Transverse colon (tissue), 4 donors: ENCODE data around the gene NUCB2. TPM values are rescaled to one million over a fixed set of nuclear protein-coding genes. Genes with fewer than 3 reads are reported as not detected.

Source experiments
- DNase-seq: peaks from one replicate; pipeline ENCODE4 v3.0.0-alpha.2; 2019
- H3K27ac ChIP-seq, 4 donors: fragments of 200-600 bp; sonication (generic); 2 replicates each; pipeline ENCODE4 v1.5.1; 2016 to 2018; ENCODE audit warnings: inconsistent platforms in 4 of 4
- H3K27me3 ChIP-seq: fragments of 200-600 bp; sonication (generic); 2 replicates; pipeline ENCODE4 v1.5.1; 2017; ENCODE audit warnings: inconsistent platforms
- H3K36me3 ChIP-seq, 4 donors: fragments of 200-600 bp; sonication (generic); 2 replicates each; pipeline ENCODE4 v1.5.1; 2017 to 2019; ENCODE audit warnings: inconsistent platforms in 4 of 4
- H3K4me1 ChIP-seq, 4 donors: fragments of 200-600 bp; sonication (generic); 2 replicates each; pipeline ENCODE4 v1.5.1; 2017 to 2020; ENCODE audit warnings: inconsistent platforms in 4 of 4
- H3K4me3 ChIP-seq, 4 donors: fragments of 200-600 bp; sonication (generic); 1 replicate in 1 of 4; 2 replicates in 3 of 4; pipeline versions ENCODE4 v1.5.1 to v1.6.1; 2017 to 2019; ENCODE audit warnings: inconsistent platforms in 4 of 4
- H3K9me3 ChIP-seq, 2 donors: fragments of 200-600 bp; sonication (generic); 2 replicates each; pipeline ENCODE4 v1.5.1; 2017 to 2019; ENCODE audit warnings: inconsistent platforms in 2 of 2
- CTCF ChIP-seq, 5 experiments: fragments of 200-600 bp in 3 of 5; fragments of 450-650 bp in 2 of 5; sonication (generic) in 3 of 5; IDR thresholded peaks; 1 replicate in 2 of 5; 2 replicates in 3 of 5; pipeline ENCODE4 v1.5.1; 2016 to 2017; ENCODE audit warnings: antibody characterized with exemption in 5 of 5, inconsistent platforms in 3 of 5, mild to moderate bottlenecking in 2 of 5, moderate library complexity in 1 of 5
- EP300 ChIP-seq: sonication (generic); formaldehyde crosslinking; IDR thresholded peaks from one replicate; pipeline ENCODE4 v1.6.1; 2017; ENCODE audit warnings: antibody characterized with exemption, low read depth
- POLR2A ChIP-seq: fragments of 450-650 bp; IDR thresholded peaks from one replicate; pipeline ENCODE4 v1.6.1; 2016; ENCODE audit warnings: antibody characterized with exemption, mild to moderate bottlenecking, moderate library complexity
- POLR2AphosphoS5 ChIP-seq, 3 donors: sonication (generic); formaldehyde crosslinking; IDR thresholded peaks; one replicate each; pipeline ENCODE4 v1.6.1; 2016; ENCODE audit warnings: antibody characterized with exemption in 3 of 3
- WGBS, 2 donors: methylation state at CpG; one replicate each; pipeline ENCODE4 v1.1.5; 2018; ENCODE audit warnings: low coverage in 1 of 2; 5-methylcytosine and 5-hydroxymethylcytosine counted together
- in situ Hi-C, 4 donors: fragments of 200-750 bp; cut with MboI; loops; one replicate each; pipeline versions ENCODE4 v1.15.0 to v1.15.1; 2017; ENCODE audit warnings: low sequenced_read_pairs in 3 of 4, low pct_ligation_motif_present in 1 of 4, low pct_unique_long_range_greater_than_20kb in 1 of 4
- intact Hi-C: fragments of 100-400 bp; cut with DNase I; formaldehyde crosslinking; loops from one replicate; pipeline ENCODE4 v1.15.1; 2023; ENCODE audit warnings: low total_unique reads
- total RNA-seq, 4 donors: library from RNA; depleted of rRNA; stranded (reverse); fragments of >200 nt; gene quantifications; one replicate each; pipeline ENCODE4 v1.1.0, GENCODE V29; 2016

NUCB2 gene
- total RNA-seq, 4 donors from 2014 or later = 5.0 to 28.9 (median 13.4) TPM

DNA sequence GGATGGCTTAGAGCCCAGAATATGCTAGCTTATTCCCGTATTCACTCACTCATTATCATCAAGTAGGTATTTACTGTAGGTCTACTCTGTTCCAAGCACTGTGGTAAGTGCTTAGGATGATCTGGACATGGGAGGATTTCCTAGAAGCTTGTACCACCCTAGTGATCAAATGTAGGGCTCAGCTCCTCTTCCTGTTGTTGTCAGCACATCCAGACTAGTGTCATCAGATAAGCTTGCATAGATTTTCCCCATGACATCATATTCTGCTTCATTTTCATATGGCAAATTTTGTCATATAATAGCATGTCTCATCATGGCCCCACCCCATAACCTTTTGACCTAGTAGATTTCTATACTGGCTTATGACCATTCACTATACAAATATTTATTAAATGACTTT is 19.3 kb upstream of the NUCB2 start:
- 63 to 86% methylated on average over 1 of the region's 1 CpG for WGBS, 2 donors
- in situ Hi-C loops = no loop called here
- H3K27ac ChIP-seq = no peak overlapping the region
- H3K36me3 ChIP-seq = no peaks in the 10 kb centered on the region
- intact Hi-C loops = no loop called here
- H3K9me3 ChIP-seq = no peaks in the 10 kb centered on the region
- DNase-seq = no peak
- H3K4me3 ChIP-seq = no peak overlapping the region
- peaks cover 0 to 3% (median 0%) of the 10 kb centered on the region in 4 donors for H3K4me1 ChIP-seq
- no peak for TF ChIP-seq CTCF (IDR thresholded peaks at IDR 0.05)
- no peak for TF ChIP-seq POLR2AphosphoS5 (IDR thresholded peaks at IDR 0.05)
- no peak for TF ChIP-seq EP300
- no peak for TF ChIP-seq POLR2A
- H3K27me3 ChIP-seq = no peaks in the 10 kb centered on the region

DNA sequence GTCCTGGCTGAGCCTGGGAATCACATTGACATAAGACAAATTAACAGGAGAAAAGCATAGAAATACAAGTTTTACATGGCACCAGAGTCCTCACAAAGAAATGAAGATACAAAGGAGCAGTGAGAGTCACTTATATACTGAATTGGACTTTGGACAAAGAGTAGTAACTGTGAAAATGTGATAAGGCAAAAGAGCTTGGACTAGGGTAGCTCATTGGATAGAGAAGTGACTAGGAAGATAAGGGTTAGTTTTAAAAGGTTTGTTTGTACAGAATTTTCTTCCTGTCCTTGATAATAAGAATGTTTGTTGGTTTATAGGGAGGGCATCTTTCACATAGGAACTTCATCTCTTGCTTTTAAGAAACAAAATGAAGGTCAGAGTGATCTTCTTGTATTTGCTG is 17.9 kb upstream of the NUCB2 start:
- Histone ChIP-seq H3K9me3 (no peaks in the 10 kb centered on the region), H3K36me3 (no peaks in the 10 kb centered on the region), H3K4me3 (no peak overlapping the region), H3K4me1 (peaks cover 0 to 3% (median 0%) of the 10 kb centered on the region in 4 donors), H3K27ac (no peak overlapping the region), H3K27me3 (no peaks in the 10 kb centered on the region)
- TF ChIP-seq POLR2A = no peak
- TF ChIP-seq EP300 = no peak
- TF ChIP-seq CTCF (IDR thresholded peaks at IDR 0.05) = no peak
- TF ChIP-seq POLR2AphosphoS5 (IDR thresholded peaks at IDR 0.05) = no peak
- no peak for DNase-seq
- intact Hi-C loops (no loop called here), in situ Hi-C loops (no loop called here)

DNA sequence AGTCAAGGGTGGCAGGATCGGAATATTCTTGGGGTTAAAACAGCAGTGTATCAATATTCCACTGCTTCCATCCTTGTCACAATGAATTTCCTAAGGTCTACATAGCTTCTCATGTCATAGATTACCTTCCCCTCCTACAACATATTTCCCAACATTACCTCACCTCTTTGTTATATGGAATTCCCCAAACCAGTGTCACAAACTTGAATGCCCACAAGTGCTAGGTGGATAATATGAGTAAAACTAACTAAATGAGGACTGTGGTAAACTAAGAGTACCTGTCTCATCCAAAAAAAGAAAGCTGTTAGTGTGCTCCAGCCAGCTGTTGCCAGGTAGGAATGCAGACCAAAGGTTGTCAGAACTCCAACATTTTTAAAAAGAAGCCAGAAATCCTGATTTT is 17.0 kb upstream of the NUCB2 start:
- 96 to 100% methylated on average over 1 of the region's 1 CpG for WGBS, 2 donors
- TF ChIP-seq POLR2AphosphoS5 (IDR thresholded peaks at IDR 0.05) (no peak), EP300 (no peak), CTCF (IDR thresholded peaks at IDR 0.05) (no peak), POLR2A (no peak)
- Histone ChIP-seq H3K27ac (no peak overlapping the region), H3K36me3 (no peaks in the 10 kb centered on the region), H3K4me3 (no peak overlapping the region), H3K27me3 (no peaks in the 10 kb centered on the region), H3K4me1 (peaks cover 0 to 3% (median 0%) of the 10 kb centered on the region in 4 donors), H3K9me3 (no peaks in the 10 kb centered on the region)
- in situ Hi-C loops = no loop called here
- intact Hi-C loops = no loop called here
- no peak for DNase-seq

DNA sequence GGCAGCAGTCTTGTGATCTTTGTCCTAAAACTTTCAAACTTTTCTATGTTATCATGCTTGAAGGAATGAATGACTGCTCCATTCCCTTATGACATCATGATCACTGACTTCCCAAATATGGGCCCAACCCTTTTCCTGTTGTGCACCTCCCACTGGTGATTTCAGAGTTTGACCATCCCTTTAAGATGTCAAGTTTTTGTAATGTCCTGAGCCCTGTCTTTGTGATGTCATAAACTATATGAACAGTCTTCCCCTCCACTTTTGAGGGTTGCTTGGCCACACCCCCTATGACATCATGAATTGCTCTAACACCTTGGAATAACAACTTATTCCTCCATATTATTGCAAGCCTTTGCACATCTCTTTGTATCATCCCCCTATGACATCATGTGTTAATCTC is 16.5 kb upstream of the NUCB2 start:
- Histone ChIP-seq H3K36me3 (no peaks in the 10 kb centered on the region), H3K27me3 (no peaks in the 10 kb centered on the region), H3K4me1 (peaks cover 0 to 3% (median 0%) of the 10 kb centered on the region in 4 donors), H3K4me3 (no peak overlapping the region), H3K9me3 (no peaks in the 10 kb centered on the region), H3K27ac (no peak overlapping the region)
- intact Hi-C loops = no loop called here
- TF ChIP-seq EP300 (no peak), POLR2A (no peak)
- no peak for DNase-seq
- in situ Hi-C loops = no loop called here

GRCh38 chr11:17263769-17264168 is 12.8 kb upstream of the NUCB2 start:
- Histone ChIP-seq H3K27ac (no peak overlapping the region), H3K36me3 (no peaks in the 10 kb centered on the region), H3K27me3 (no peaks in the 10 kb centered on the region), H3K4me1 (no peaks in the 10 kb centered on the region), H3K4me3 (no peak overlapping the region), H3K9me3 (no peaks in the 10 kb centered on the region)
- TF ChIP-seq POLR2A (no peak), POLR2AphosphoS5 (IDR thresholded peaks at IDR 0.05) (no peak), CTCF (IDR thresholded peaks at IDR 0.05) (no peak), EP300 (no peak)
- in situ Hi-C loops (no loop called here), intact Hi-C loops (no loop called here)
- DNase-seq = no peak
- 61 to 80% methylated on average over 1 of the region's 1 CpG for WGBS, 2 donors
